Middle frontal gyrus (tissue), 1 donor: ENCODE measurements around the gene DNAH3.
"Not testable (repeated sequence)": the region's sequence is repeated elsewhere in the genome, so short reads cannot be mapped to it uniquely, and the experiment has no call there.

Experiments used
- DNase-seq: peaks from one replicate; pipeline ENCODE4 v3.0.0-alpha.2; 2015; ENCODE audit warnings: low spot score; ENCODE audit errors: extremely low spot score

The DNAH3 gene

GRCh38 chr16:20946015-20946629, 204.5 kb downstream of the DNAH3 start:
- no peak for DNase-seq

- not testable (repeated sequence) for DNase-seq
Measured at GRCh38 chr16:20945575-20945875, 205.1 kb downstream of the DNAH3 start.

GRCh38 chr16:20944861-20945574, 205.6 kb downstream of the DNAH3 start:
- no peak for DNase-seq

- no peak for DNase-seq
Measured at GRCh38 chr16:20942256-20942655, 208.4 kb downstream of the DNAH3 start.

- no peak for DNase-seq
Measured at GRCh38 chr16:20941636-20941926, 209.1 kb downstream of the DNAH3 start.

- no peak for DNase-seq
Measured at GRCh38 chr16:20940871-20941635, 209.6 kb downstream of the DNAH3 start.

GRCh38 chr16:20939611-20940010, 211.0 kb downstream of the DNAH3 start:
- no peak for DNase-seq

- no peak for DNase-seq
Measured at GRCh38 chr16:20938426-20938825, 212.2 kb downstream of the DNAH3 start.

- no peak for DNase-seq
Measured at GRCh38 chr16:20937736-20938135, 212.9 kb downstream of the DNAH3 start.

- no peak for DNase-seq
Measured at GRCh38 chr16:20933589-20933988, 217.1 kb downstream of the DNAH3 start.

- no peak for DNase-seq
Measured at GRCh38 chr16:20931066-20931600, 219.5 kb downstream of the DNAH3 start.

GRCh38 chr16:20930365-20930690, 220.3 kb downstream of the DNAH3 start:
- no peak for DNase-seq

- not testable (repeated sequence) for DNase-seq
Measured at GRCh38 chr16:20929676-20930364, 220.8 kb downstream of the DNAH3 start.

- DNase-seq: no peak
Measured at GRCh38 chr16:20928774-20929411, 221.8 kb downstream of the DNAH3 start.

GRCh38 chr16:20925751-20926150, 224.9 kb downstream of the DNAH3 start:
- DNase-seq: no peak

- DNase-seq: no peak
Measured at GRCh38 chr16:20923876-20924275, 226.8 kb downstream of the DNAH3 start.

GRCh38 chr16:20920799-20921198, 229.8 kb downstream of the DNAH3 start:
- DNase-seq: no peak

GRCh38 chr16:20920091-20920490, 230.6 kb downstream of the DNAH3 start:
- no peak for DNase-seq

- no peak for DNase-seq
Measured at GRCh38 chr16:20918486-20919239, 232.0 kb downstream of the DNAH3 start.

- DNase-seq: no peak
Measured at GRCh38 chr16:20916942-20917341, 233.7 kb downstream of the DNAH3 start.

GRCh38 chr16:20916289-20916688, 234.4 kb downstream of the DNAH3 start:
- DNase-seq: no peak
